ENCODE measurements around the gene RIMS1.

RIMS1 gene

DNA sequence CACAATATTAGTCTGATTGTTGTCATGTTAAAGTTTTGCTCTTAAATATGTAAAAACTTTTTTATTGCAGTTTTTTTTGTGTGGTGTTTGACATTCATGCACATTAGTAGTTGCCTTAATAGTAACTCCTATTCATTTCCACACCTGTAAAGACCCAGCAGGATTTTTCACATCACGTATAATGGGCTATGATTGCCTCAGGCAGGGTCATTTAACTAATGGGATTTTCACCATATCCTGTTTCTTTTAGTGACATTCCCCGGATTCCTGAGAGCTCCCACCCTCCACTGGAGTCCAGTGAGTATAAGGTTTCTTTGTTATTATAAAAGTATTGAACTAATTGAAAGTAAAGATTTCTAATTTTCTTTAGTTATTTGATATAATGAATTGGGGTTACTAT is 359.2 kb downstream of the RIMS1 start:
- Histone ChIP-seq H3K27ac (ENCODE audit: low read depth, low read length, poor library complexity, severe bottlenecking) (no peak overlapping the region), H3K4me2 (ENCODE audit: low read length) (no peak overlapping the region), H3K4me1 (ENCODE audit: insufficient read depth, low read length, severe bottlenecking) (no peaks in the 10 kb centered on the region), H3K79me2 (ENCODE audit: insufficient read depth, low read length) (no peaks in the 10 kb centered on the region), H4K20me1 (ENCODE audit: insufficient read depth, low read length) (no peaks in the 10 kb centered on the region), H3K9ac (ENCODE audit: low read length) (no peak overlapping the region), H3K4me3 (ENCODE audit: low read depth, low read length, poor library complexity, severe bottlenecking) (no peak overlapping the region), H3F3A (ENCODE audit: insufficient read depth, low read length) (no peaks in the 10 kb centered on the region), H2AFZ (ENCODE audit: low read length) (no peak overlapping the region), H3K36me3 (ENCODE audit: insufficient read depth, low read length) (no peaks in the 10 kb centered on the region), H3K27me3 (ENCODE audit: insufficient read depth, low read length) (no peaks in the 10 kb centered on the region), H3K9me2 (ENCODE audit: low read depth, low read length) (no peaks in the 10 kb centered on the region), H3K9me3 (ENCODE audit: low read length) (no peaks in the 10 kb centered on the region)
- TF ChIP-seq, protein P1, sequence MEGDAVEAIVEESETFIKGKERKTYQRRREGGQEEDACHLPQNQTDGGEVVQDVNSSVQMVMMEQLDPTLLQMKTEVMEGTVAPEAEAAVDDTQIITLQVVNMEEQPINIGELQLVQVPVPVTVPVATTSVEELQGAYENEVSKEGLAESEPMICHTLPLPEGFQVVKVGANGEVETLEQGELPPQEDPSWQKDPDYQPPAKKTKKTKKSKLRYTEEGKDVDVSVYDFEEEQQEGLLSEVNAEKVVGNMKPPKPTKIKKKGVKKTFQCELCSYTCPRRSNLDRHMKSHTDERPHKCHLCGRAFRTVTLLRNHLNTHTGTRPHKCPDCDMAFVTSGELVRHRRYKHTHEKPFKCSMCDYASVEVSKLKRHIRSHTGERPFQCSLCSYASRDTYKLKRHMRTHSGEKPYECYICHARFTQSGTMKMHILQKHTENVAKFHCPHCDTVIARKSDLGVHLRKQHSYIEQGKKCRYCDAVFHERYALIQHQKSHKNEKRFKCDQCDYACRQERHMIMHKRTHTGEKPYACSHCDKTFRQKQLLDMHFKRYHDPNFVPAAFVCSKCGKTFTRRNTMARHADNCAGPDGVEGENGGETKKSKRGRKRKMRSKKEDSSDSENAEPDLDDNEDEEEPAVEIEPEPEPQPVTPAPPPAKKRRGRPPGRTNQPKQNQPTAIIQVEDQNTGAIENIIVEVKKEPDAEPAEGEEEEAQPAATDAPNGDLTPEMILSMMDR (IDR thresholded peaks at IDR 0.05; ENCODE audit: low read length): no peak
- no peak for TF ChIP-seq EZH2 (IDR thresholded peaks at IDR 0.05; ENCODE audit: borderline replicate concordance, low read length)

- Histone ChIP-seq H3F3A (ENCODE audit: insufficient read depth, low read length) (no peaks in the 10 kb centered on the region), H3K4me3 (ENCODE audit: low read depth, low read length, poor library complexity, severe bottlenecking) (no peak overlapping the region), H3K79me2 (ENCODE audit: insufficient read depth, low read length) (no peaks in the 10 kb centered on the region), H3K9ac (ENCODE audit: low read length) (no peak overlapping the region), H3K4me2 (ENCODE audit: low read length) (no peak overlapping the region), H3K4me1 (ENCODE audit: insufficient read depth, low read length, severe bottlenecking) (no peaks in the 10 kb centered on the region), H4K20me1 (ENCODE audit: insufficient read depth, low read length) (no peaks in the 10 kb centered on the region), H3K27ac (ENCODE audit: low read depth, low read length, poor library complexity, severe bottlenecking) (no peak overlapping the region), H3K27me3 (ENCODE audit: insufficient read depth, low read length) (no peaks in the 10 kb centered on the region), H3K9me2 (ENCODE audit: low read depth, low read length) (no peaks in the 10 kb centered on the region), H3K9me3 (ENCODE audit: low read length) (no peaks in the 10 kb centered on the region), H3K36me3 (ENCODE audit: insufficient read depth, low read length) (no peaks in the 10 kb centered on the region), H2AFZ (ENCODE audit: low read length) (no peak overlapping the region)
- TF ChIP-seq, protein P1 (IDR thresholded peaks at IDR 0.05; ENCODE audit: low read length): no peak
- TF ChIP-seq EZH2 (IDR thresholded peaks at IDR 0.05; ENCODE audit: borderline replicate concordance, low read length): no peak
These were observed 360.6 kb downstream of the RIMS1 start for GRCh38 chr6:72246926-72247325.

DNA sequence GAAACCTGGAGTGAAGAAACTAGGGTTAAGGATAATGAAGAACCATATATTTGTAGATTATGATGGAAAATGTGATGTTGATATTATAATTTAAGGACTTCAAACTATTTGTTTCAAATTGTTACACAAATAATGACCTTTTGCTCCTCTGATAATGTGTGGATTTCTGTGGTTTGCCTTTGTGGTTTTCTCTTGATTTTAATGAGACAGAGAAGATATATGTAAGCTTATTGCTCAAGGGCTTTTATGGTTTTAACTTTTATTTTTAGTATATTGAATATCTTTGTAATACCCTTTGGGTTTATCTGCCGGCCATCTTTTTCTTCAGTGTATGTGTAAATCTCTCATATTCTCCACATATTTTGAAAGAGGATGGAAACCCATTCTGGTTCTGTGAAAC is 362.3 kb downstream of the RIMS1 start:
- no peaks in the 10 kb centered on the region for H3K9me3 ChIP-seq (ENCODE audit: low read length)
- no peaks in the 10 kb centered on the region for H3K36me3 ChIP-seq (ENCODE audit: insufficient read depth, low read length)
- no peak overlapping the region for H3K4me2 ChIP-seq (ENCODE audit: low read length)
- H3K79me2 ChIP-seq (ENCODE audit: insufficient read depth, low read length): no peaks in the 10 kb centered on the region
- H3K27me3 ChIP-seq (ENCODE audit: insufficient read depth, low read length): no peaks in the 10 kb centered on the region
- H3K9me2 ChIP-seq (ENCODE audit: low read depth, low read length): no peaks in the 10 kb centered on the region
- no peak overlapping the region for H3K9ac ChIP-seq (ENCODE audit: low read length)
- H4K20me1 ChIP-seq (ENCODE audit: insufficient read depth, low read length): no peaks in the 10 kb centered on the region
- H3K4me3 ChIP-seq (ENCODE audit: low read depth, low read length, poor library complexity, severe bottlenecking): no peak overlapping the region
- H3K27ac ChIP-seq (ENCODE audit: low read depth, low read length, poor library complexity, severe bottlenecking): no peak overlapping the region
- TF ChIP-seq, protein P1 (IDR thresholded peaks at IDR 0.05; ENCODE audit: low read length): no peak
- TF ChIP-seq EZH2 (IDR thresholded peaks at IDR 0.05; ENCODE audit: borderline replicate concordance, low read length): no peak
- no peaks in the 10 kb centered on the region for H3K4me1 ChIP-seq (ENCODE audit: insufficient read depth, low read length, severe bottlenecking)
- H3F3A ChIP-seq (ENCODE audit: insufficient read depth, low read length): no peaks in the 10 kb centered on the region
- H2AFZ ChIP-seq (ENCODE audit: low read length): no peak overlapping the region

All from OCI-LY1 (cell line).